H9 (cell line): ENCODE measurements around the gene DNAJA2. TPM values are rescaled to one million over a fixed set of nuclear protein-coding genes. Genes with fewer than 3 reads are reported as not detected.

Source experiments
- DNase-seq: peaks from one replicate; pipeline ENCODE4 v3.0.0-alpha.2; 2017
- H2AFZ ChIP-seq: one replicate; pipeline ENCODE4 v1.6.1; 2013; ENCODE audit warnings: mild to moderate bottlenecking, low read length, control low read depth, moderate library complexity
- H2AK5ac ChIP-seq: 2 replicates; pipeline ENCODE4 v1.6.1; 2013; ENCODE audit warnings: low read length, control low read depth, mixed read lengths; ENCODE audit not compliant: insufficient read length
- H2BK120ac ChIP-seq: one replicate; pipeline ENCODE4 v1.6.1; 2013; ENCODE audit warnings: low read depth, mild to moderate bottlenecking, low read length, control low read depth, inconsistent platforms; ENCODE audit not compliant: poor library complexity, severe bottlenecking
- H2BK12ac ChIP-seq: 2 replicates; pipeline ENCODE4 v1.6.1; 2013; ENCODE audit warnings: low read length, control low read depth, mixed read lengths, low read depth; ENCODE audit not compliant: insufficient read length
- H2BK15ac ChIP-seq: 2 replicates; pipeline ENCODE4 v1.6.1; 2013; ENCODE audit warnings: low read depth, low read length, control low read depth
- H2BK20ac ChIP-seq: one replicate; pipeline ENCODE4 v1.6.1; 2013; ENCODE audit warnings: low read depth, mild to moderate bottlenecking, low read length, control low read depth, inconsistent platforms; ENCODE audit not compliant: poor library complexity, severe bottlenecking
- H2BK5ac ChIP-seq: 2 replicates; pipeline ENCODE4 v1.6.1; 2013; ENCODE audit warnings: low read length, control low read depth, mixed read lengths; ENCODE audit not compliant: insufficient read length
- H3K14ac ChIP-seq: 2 replicates; pipeline ENCODE4 v1.6.1; 2013; ENCODE audit warnings: low read length, control low read depth; ENCODE audit not compliant: insufficient read depth
- H3K18ac ChIP-seq: 2 replicates; pipeline ENCODE4 v1.6.1; 2013; ENCODE audit warnings: low read depth, mild to moderate bottlenecking, mixed read lengths, low read length, control low read depth; ENCODE audit not compliant: insufficient read length
- H3K23ac ChIP-seq: 2 replicates; pipeline ENCODE4 v1.6.1; 2013; ENCODE audit warnings: low read length, control low read depth, mixed read lengths, low read depth; ENCODE audit not compliant: insufficient read length
- H3K23me2 ChIP-seq: 2 replicates; pipeline ENCODE4 v1.6.1; 2013; ENCODE audit warnings: low read depth, mild to moderate bottlenecking, mixed read lengths, low read length, control low read depth; ENCODE audit not compliant: insufficient read length, poor library complexity, severe bottlenecking
- H3K27ac ChIP-seq: 2 replicates; pipeline ENCODE4 v1.5.1; 2013; ENCODE audit warnings: low read length, control low read depth, mixed read lengths, low read depth; ENCODE audit not compliant: insufficient read length
- H3K27me3 ChIP-seq: 2 replicates; pipeline ENCODE4 v1.6.1; 2013; ENCODE audit warnings: low read length, control low read depth, inconsistent platforms; ENCODE audit not compliant: insufficient read depth
- H3K4ac ChIP-seq: 2 replicates; pipeline ENCODE4 v1.6.1; 2013; ENCODE audit warnings: low read depth, mild to moderate bottlenecking, control low read depth, inconsistent platforms, low read length, moderate library complexity
- H3K4me1 ChIP-seq: 2 replicates; pipeline ENCODE4 v1.6.1; 2013; ENCODE audit warnings: low read length, control low read depth, inconsistent platforms; ENCODE audit not compliant: insufficient read depth
- H3K4me2 ChIP-seq: 2 replicates; pipeline ENCODE4 v1.6.1; 2013; ENCODE audit warnings: low read length, control low read depth, mixed read lengths; ENCODE audit not compliant: insufficient read length, insufficient read depth
- H3K56ac ChIP-seq: 2 replicates; pipeline ENCODE4 v1.6.1; 2013; ENCODE audit warnings: low read depth, mild to moderate bottlenecking, mixed read lengths, low read length, control low read depth; ENCODE audit not compliant: insufficient read length
- H3K79me1 ChIP-seq: 2 replicates; pipeline ENCODE4 v1.6.1; 2013; ENCODE audit warnings: low read depth, mild to moderate bottlenecking, moderate library complexity, low read length, control low read depth, inconsistent platforms; ENCODE audit not compliant: insufficient read depth, poor library complexity, severe bottlenecking
- H3K79me2 ChIP-seq: 2 replicates; pipeline ENCODE4 v1.6.1; 2013; ENCODE audit warnings: low read length, control low read depth, inconsistent platforms; ENCODE audit not compliant: insufficient read depth
- H3K9ac ChIP-seq: 2 replicates; pipeline ENCODE4 v1.6.1; 2013; ENCODE audit warnings: low read length, control low read depth, mixed read lengths; ENCODE audit not compliant: insufficient read length; ENCODE audit errors: extremely low read depth
- H3K9me3 ChIP-seq: one replicate; pipeline ENCODE4 v1.6.1; 2013; ENCODE audit warnings: low read depth, low read length, inconsistent platforms; ENCODE audit not compliant: control insufficient read depth
- H3T11ph ChIP-seq: one replicate; pipeline ENCODE4 v1.6.1; 2013; ENCODE audit warnings: mild to moderate bottlenecking, low read length, control low read depth, inconsistent platforms
- H4K20me1 ChIP-seq: one replicate; pipeline ENCODE4 v1.6.1; 2013; ENCODE audit not compliant: control insufficient read depth, insufficient read length, insufficient read depth
- H4K5ac ChIP-seq: 2 replicates; pipeline ENCODE4 v1.6.1; 2013; ENCODE audit warnings: low read depth, mild to moderate bottlenecking, mixed read lengths, low read length, control low read depth; ENCODE audit not compliant: insufficient read length
- H4K8ac ChIP-seq: replicated peaks from 2 replicates; pipeline ENCODE4 v1.6.1; 2013; ENCODE audit warnings: low read length, control low read depth, mixed read lengths, low read depth; ENCODE audit not compliant: insufficient read length
- H4K91ac ChIP-seq: 2 replicates; pipeline ENCODE4 v1.6.1; 2013; ENCODE audit warnings: low read depth, mild to moderate bottlenecking, moderate library complexity, mixed read lengths, low read length, control low read depth; ENCODE audit not compliant: insufficient read length
- H3K27ac Mint-ChIP-seq, 3 experiments: 2 replicates in 2 of 3; 3 replicates in 1 of 3; pipeline ENCODE4 v1.8.0; 2020 to 2021; ENCODE audit warnings: mixed read lengths in 3 of 3, mild to moderate bottlenecking in 1 of 3, moderate library complexity in 1 of 3
- H3K27me3 Mint-ChIP-seq: 2 replicates; pipeline ENCODE4 v1.8.0; 2021; ENCODE audit warnings: low read depth, mild to moderate bottlenecking, moderate library complexity, mixed read lengths
- H3K36me3 Mint-ChIP-seq, 3 experiments: 2 replicates in 2 of 3; 3 replicates in 1 of 3; pipeline ENCODE4 v1.8.0; 2020 to 2021; ENCODE audit warnings: low read depth in 3 of 3, mixed read lengths in 3 of 3; ENCODE audit not compliant: insufficient read depth in 1 of 3
- H3K4me1 Mint-ChIP-seq, 2 experiments: 2 replicates each; pipeline ENCODE4 v1.8.0; 2020; ENCODE audit warnings: mixed read lengths in 2 of 2
- H3K4me3 Mint-ChIP-seq, 2 experiments: 2 replicates in 1 of 2; 3 replicates in 1 of 2; pipeline ENCODE4 v1.8.0; 2020 to 2021; ENCODE audit warnings: mild to moderate bottlenecking in 2 of 2, mixed read lengths in 2 of 2, moderate library complexity in 1 of 2
- H3K9me3 Mint-ChIP-seq, 2 experiments: 2 replicates in 1 of 2; 3 replicates in 1 of 2; pipeline ENCODE4 v1.8.0; 2020; ENCODE audit warnings: mild to moderate bottlenecking in 2 of 2, mixed read lengths in 2 of 2, moderate library complexity in 1 of 2
- CTCF ChIP-seq: fragments of 200-600 bp; sonication (generic); conservative IDR thresholded peaks from 3 replicates; pipeline ENCODE4 v1.8.0; 2021; ENCODE audit warnings: antibody characterized with exemption, mild to moderate bottlenecking
- WGBS: extraction: QIAGEN DNeasy Blood & Tissue Kit; methylation state at CpG from one replicate; pipeline ENCODE4 v1.1.7; 2013; ENCODE audit warnings: missing lambda C conversion rate, low lambda C conversion rate, mixed read lengths; ENCODE audit not compliant: insufficient read length; ENCODE audit errors: extremely low coverage; 5-methylcytosine and 5-hydroxymethylcytosine counted together
- total RNA-seq: library from RNA; stranded (reverse); gene quantifications from 2 replicates; pipeline ENCODE4 v1.2.1, GENCODE V29; 2021

DNAJA2 gene
- total RNA-seq, 1 experiment from 2014 or later = 102 TPM

DNA sequence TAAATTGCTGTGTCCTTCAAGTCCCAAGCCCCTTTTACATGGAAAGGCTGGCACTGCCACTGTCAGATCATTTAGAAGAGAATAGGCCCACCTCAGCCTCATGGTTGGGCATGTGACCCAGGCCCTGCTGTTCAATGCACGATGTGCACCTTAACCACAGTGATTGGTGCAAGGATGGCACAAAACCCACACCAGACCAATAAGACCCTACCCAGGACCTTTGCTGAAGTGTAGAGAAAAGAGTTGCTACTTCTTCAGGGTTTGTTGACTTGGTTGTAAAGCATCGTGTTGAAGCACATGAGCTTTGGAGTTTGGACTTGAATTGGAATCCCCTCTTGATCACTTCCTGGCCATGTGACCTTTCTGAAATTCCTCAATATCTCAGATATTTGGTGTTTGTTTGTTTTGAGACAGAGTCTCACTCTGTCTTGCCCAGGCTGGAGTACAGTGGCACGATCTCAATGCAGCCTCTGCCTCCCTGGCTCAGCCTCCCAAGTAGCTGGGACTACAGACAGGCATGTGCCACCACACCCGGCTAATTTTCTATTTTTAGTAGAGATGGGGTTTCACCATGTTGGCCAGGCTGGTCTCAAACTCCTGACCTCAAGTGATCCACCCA is 24.8 kb downstream of the DNAJA2 start:
- Histone ChIP-seq H3K79me2 (no peaks in the 10 kb centered on the region), H3K27me3 (no peaks in the 10 kb centered on the region), H2BK120ac (no peak overlapping the region), H4K5ac (no peak overlapping the region), H2BK15ac (no peak overlapping the region), H2BK20ac (no peak overlapping the region), H2BK12ac (no peak overlapping the region), H3K79me1 (no peaks in the 10 kb centered on the region), H4K20me1 (no peaks in the 10 kb centered on the region), H3K4ac (no peak overlapping the region), H3K4me2 (no peak overlapping the region), H3K14ac (no peak overlapping the region), H2BK5ac (no peak overlapping the region), H2AFZ (no peak overlapping the region), H4K91ac (no peak overlapping the region), H3K18ac (no peak overlapping the region), H3K9ac (no peak overlapping the region), H3K23me2 (no peaks in the 10 kb centered on the region), H3K9me3 (no peaks in the 10 kb centered on the region), H2AK5ac (no peak overlapping the region), H3K4me1 (no peaks in the 10 kb centered on the region), H3K27ac (no peak overlapping the region), H4K8ac (no peak overlapping the region), H3K23ac (no peak overlapping the region), H3T11ph (no peak overlapping the region), H3K56ac (no peak overlapping the region)
- Mint-ChIP-seq H3K9me3 (no peaks in the 10 kb centered on the region), H3K36me3 (no peaks in the 10 kb centered on the region), H3K27ac (no peak overlapping the region), H3K4me3 (no peak overlapping the region), H3K27me3 (no peaks in the 10 kb centered on the region), H3K4me1 (no peaks in the 10 kb centered on the region)
- no peak for TF ChIP-seq CTCF
- no CpG with 5 or more reads among the region's 4 CpGs for WGBS
- DNase-seq = no peak
